OCI-LY1 (cell line): ENCODE data around the gene IRX2.

Experiments
- CTCF ChIP-seq: fragments of 200-600 bp; sonication (generic), shearing (Covaris generic); IDR thresholded peaks from 2 replicates; pipeline ENCODE4 v1.5.1; 2017; ENCODE audit warnings: mild to moderate bottlenecking, antibody characterized with exemption, low read length, moderate library complexity, mixed read lengths
- EZH2 ChIP-seq: fragments of 200-600 bp; sonication (generic), shearing (Covaris generic); IDR thresholded peaks from 2 replicates; pipeline ENCODE4 v1.8.0; 2017; ENCODE audit warnings: borderline replicate concordance, mixed run types, mild to moderate bottlenecking, antibody characterized with exemption, low read length, moderate library complexity, mixed read lengths

GRCh38 chr5:2703041-2703440 lies 48.4 kb downstream of the IRX2 start:
- no peak for TF ChIP-seq EZH2
- TF ChIP-seq CTCF = no peak
